ENCODE measurements around the gene METAP2. TPM values are rescaled to one million over a fixed set of nuclear protein-coding genes. Genes with fewer than 3 reads are reported as not detected.

METAP2 gene
- 129 to 208 TPM (median 135 TPM) in 5 replicates for total RNA-seq (2022; extraction: Qiagen RNA extraction; ENCODE audit: low read depth)

GRCh38 chr12:95473884-95474659 is at the start of gene METAP2:
Gene METAP2, plus strand, starts transcription at chr12:95474152. Its CDS starts 28 bp downstream, at chr12:95474180.

DNA sequence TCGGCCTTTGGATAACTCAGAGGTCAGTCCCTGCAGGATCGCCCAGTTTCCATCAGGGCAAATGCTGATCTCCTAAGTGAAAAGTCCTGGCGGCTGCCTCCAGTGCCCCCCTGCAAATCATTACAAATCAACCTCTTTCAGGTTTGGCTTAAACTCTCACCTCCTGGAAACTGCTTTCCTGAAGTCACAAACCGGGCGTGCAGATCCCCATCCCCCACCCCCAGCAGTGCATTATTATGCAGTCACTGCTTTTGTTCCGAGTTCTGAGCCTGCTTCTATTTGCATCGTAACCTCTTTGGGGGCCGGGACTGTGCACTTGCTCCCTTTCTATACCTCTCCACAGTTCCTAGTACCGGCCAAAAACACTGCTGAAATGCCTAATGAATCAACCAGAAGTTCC is 77.4 kb downstream of the METAP2 start, which contains the start of gene USP44:
Gene USP44 (minus strand): TSS at position 172 of the 400 bp plus-strand sequence. CDS start 17,220 bp downstream, outside the sequence.

Other genes starting within 250 kb of the METAP2 start
- gene USP44, start 77.3 kb downstream of the METAP2 start, total RNA-seq (2022; extraction: Qiagen RNA extraction; ENCODE audit: low read depth): 0.08 to 0.26 TPM (median 0.17 TPM) in 5 replicates

All from A549 treated with CpdA at 1 μM for 4 hours (cell line).